Measurements from ENCODE around the gene COG5.
A peak's percentile ranks its signal among the peaks of the same experiment; 100 is the strongest.
"Not testable (repeated sequence)": the region's sequence is repeated elsewhere in the genome, so short reads cannot be mapped to it uniquely, and the experiment has no call there.

Gene COG5

GRCh38 chr7:107232568-107233090 is 331.1 kb downstream of the COG5 start:
- no peak for DNase-seq (ENCODE audit: low read depth in 1 of 2, low spot score in 1 of 2)

GRCh38 chr7:107230334-107230733 is 333.4 kb downstream of the COG5 start:
- no peak for DNase-seq (ENCODE audit: low read depth in 1 of 2, low spot score in 1 of 2)

- no peak for DNase-seq (ENCODE audit: low read depth in 1 of 2, low spot score in 1 of 2)
These were observed 335.4 kb downstream of the COG5 start for GRCh38 chr7:107228291-107228690.

GRCh38 chr7:107224374-107225223 is 339.1 kb downstream of the COG5 start:
- no peak for DNase-seq (ENCODE audit: low read depth in 1 of 2, low spot score in 1 of 2)

GRCh38 chr7:107220806-107221205 is 342.9 kb downstream of the COG5 start:
- DNase-seq (ENCODE audit: low read depth in 1 of 2, low spot score in 1 of 2): not testable (repeated sequence)

- DNase-seq (ENCODE audit: low read depth in 1 of 2, low spot score in 1 of 2): no peak
These were observed 343.4 kb downstream of the COG5 start for GRCh38 chr7:107220356-107220755.

- no peak for DNase-seq (ENCODE audit: low read depth in 1 of 2, low spot score in 1 of 2)
These were observed 344.0 kb downstream of the COG5 start for GRCh38 chr7:107219563-107220244.

- no peak for DNase-seq (ENCODE audit: low read depth in 1 of 2, low spot score in 1 of 2)
These were observed 349.8 kb downstream of the COG5 start for GRCh38 chr7:107213945-107214344.

GRCh38 chr7:107213193-107213788 is 350.4 kb downstream of the COG5 start:
- no peak for DNase-seq (ENCODE audit: low read depth in 1 of 2, low spot score in 1 of 2)

- no peak for DNase-seq (ENCODE audit: low read depth in 1 of 2, low spot score in 1 of 2)
These were observed 351.0 kb downstream of the COG5 start for GRCh38 chr7:107212725-107213124.

GRCh38 chr7:107210400-107210799 is 353.3 kb downstream of the COG5 start:
- DNase-seq (ENCODE audit: low read depth in 1 of 2, low spot score in 1 of 2): no peak

- DNase-seq (ENCODE audit: low read depth in 1 of 2, low spot score in 1 of 2): no peak
These were observed 354.2 kb downstream of the COG5 start for GRCh38 chr7:107209565-107209964.

GRCh38 chr7:107208563-107208962 is 355.2 kb downstream of the COG5 start:
- no peak for DNase-seq (ENCODE audit: low read depth in 1 of 2, low spot score in 1 of 2)

- DNase-seq (ENCODE audit: low read depth in 1 of 2, low spot score in 1 of 2): no peak
These were observed 355.6 kb downstream of the COG5 start for GRCh38 chr7:107208024-107208521.

GRCh38 chr7:107207459-107207858 is 356.3 kb downstream of the COG5 start:
- DNase-seq (ENCODE audit: low read depth in 1 of 2, low spot score in 1 of 2): no peak

GRCh38 chr7:107206706-107207105 is 357.0 kb downstream of the COG5 start:
- DNase-seq (ENCODE audit: low read depth in 1 of 2, low spot score in 1 of 2): no peak

- DNase-seq (ENCODE audit: low read depth in 1 of 2, low spot score in 1 of 2): no peak
These were observed 357.6 kb downstream of the COG5 start for GRCh38 chr7:107206136-107206535.

GRCh38 chr7:107203607-107204006 is 360.1 kb downstream of the COG5 start:
- no peak for DNase-seq (ENCODE audit: low read depth in 1 of 2, low spot score in 1 of 2)

GRCh38 chr7:107201795-107202450 is 361.8 kb downstream of the COG5 start:
- peak in 1 of 2 donors; percentile 3 for DNase-seq (ENCODE audit: low read depth in 1 of 2, low spot score in 1 of 2)

GRCh38 chr7:107196834-107197610 is 366.7 kb downstream of the COG5 start:
- DNase-seq (ENCODE audit: low read depth in 1 of 2, low spot score in 1 of 2): no peak

Measured in stimulated activated CD4-positive, alpha-beta T cell treated with anti-CD3 and anti-CD28 coated beads, Interleukin-15, amount 100 ng/mL, for 1 hour (primary cell).